Right lobe of liver (tissue), 4 donors: ENCODE measurements around the gene PEX12.

Source experiments
- CTCF ChIP-seq, 4 donors: fragments of 200-600 bp in 3 of 4; fragments of 450-650 bp in 1 of 4; IDR thresholded peaks; one replicate each; pipeline versions ENCODE4 v1.5.1 to v1.8.0; 2016 to 2022; ENCODE audit warnings: antibody characterized with exemption in 4 of 4, mild to moderate bottlenecking in 2 of 4
- POLR2A ChIP-seq: fragments of 450-650 bp; IDR thresholded peaks from one replicate; pipeline ENCODE4 v1.6.1; 2017; ENCODE audit warnings: antibody characterized with exemption, mild to moderate bottlenecking
- donor health status: DM: no; HTN: no; CAD: no.
- donor health status: DM: no; HTN: no; CAD: no.
- donor health status: DM: no; HTN: yes; CAD: no.

- TF ChIP-seq POLR2A (no peak), CTCF (IDR thresholded peaks at IDR 0.05) (no peak)
These were observed 31.5 kb upstream of the PEX12 start for GRCh38 chr17:35609831-35610230.
